Upper lobe of left lung (tissue), 4 donors: ENCODE measurements around the gene FAM72B.
"Not testable (repeated sequence)": the region's sequence is repeated elsewhere in the genome, so short reads cannot be mapped to it uniquely, and the experiment has no call there.

ENCODE experiments used
- CTCF ChIP-seq, 6 experiments: fragments of 450-650 bp in 4 of 6; fragments of 200-600 bp in 2 of 6; sonication (generic) in 2 of 6; IDR thresholded peaks; one replicate each; pipeline ENCODE4 v1.5.1; 2016 to 2019; ENCODE audit warnings: antibody characterized with exemption in 6 of 6
- EP300 ChIP-seq, 4 donors: sonication (generic); formaldehyde crosslinking; IDR thresholded peaks; one replicate each; pipeline ENCODE4 v1.5.1; 2017; ENCODE audit warnings: antibody characterized with exemption in 4 of 4, control low read depth in 2 of 4
- POLR2A ChIP-seq, 4 donors: fragments of 450-650 bp; IDR thresholded peaks; one replicate each; pipeline ENCODE4 v1.5.1; 2016 to 2017; ENCODE audit warnings: antibody characterized with exemption in 4 of 4, mild to moderate bottlenecking in 2 of 4

- not testable (repeated sequence) for TF ChIP-seq CTCF, POLR2A, EP300 (IDR thresholded peaks at IDR 0.05)
These were observed 29.4 kb upstream of the FAM72B start for GRCh38 chr1:121213491-121213890.
